ENCODE measurements around the gene C1RL.

Gene C1RL

GRCh38 chr12:7091660-7092228 lies 17.3 kb downstream of the C1RL start:
- no peak for DNase-seq (ENCODE audit: low spot score)

GRCh38 chr12:7091171-7091570 lies 17.8 kb downstream of the C1RL start:
- no peak for DNase-seq (ENCODE audit: low spot score)

GRCh38 chr12:7090222-7090998 lies 18.6 kb downstream of the C1RL start:
- no peak for DNase-seq (ENCODE audit: low spot score)

DNA sequence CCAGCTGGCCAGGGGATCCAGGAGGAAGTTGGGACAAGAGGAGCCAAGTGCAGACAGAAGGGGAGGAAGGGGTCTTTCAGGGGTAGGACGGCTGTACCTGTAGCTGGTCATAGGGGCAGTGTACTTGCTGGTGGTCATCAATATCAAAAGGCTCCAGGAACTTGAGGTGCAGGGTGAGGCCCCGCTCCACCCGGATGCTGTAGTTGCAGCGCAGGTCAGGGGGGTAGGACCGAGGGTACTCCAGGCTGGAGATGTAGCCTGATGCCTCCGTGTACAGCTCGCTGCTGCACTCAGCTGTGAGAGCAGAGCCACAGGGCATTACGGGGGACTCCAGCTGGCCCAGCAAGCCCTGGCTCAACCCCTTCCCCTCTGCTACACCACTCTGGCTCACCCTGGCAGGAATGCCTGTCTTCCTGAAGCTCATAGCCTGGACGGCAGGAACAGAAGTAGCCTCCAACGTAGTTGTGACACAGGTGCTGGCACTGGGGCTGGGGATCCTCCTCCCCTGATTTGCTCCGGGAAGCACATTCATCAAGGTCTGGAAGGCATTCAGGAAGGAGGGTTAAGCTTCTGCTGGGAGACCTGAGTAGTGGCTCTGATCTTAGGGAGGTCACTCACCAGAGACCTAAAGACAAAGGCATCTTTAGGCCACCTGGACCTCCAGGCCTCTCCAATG lies 19.7 kb downstream of the C1RL start:
- DNase-seq (ENCODE audit: low spot score): no peak

- no peak for DNase-seq (ENCODE audit: low spot score)
These were observed 25.9 kb downstream of the C1RL start for GRCh38 chr12:7083125-7083524.

DNA sequence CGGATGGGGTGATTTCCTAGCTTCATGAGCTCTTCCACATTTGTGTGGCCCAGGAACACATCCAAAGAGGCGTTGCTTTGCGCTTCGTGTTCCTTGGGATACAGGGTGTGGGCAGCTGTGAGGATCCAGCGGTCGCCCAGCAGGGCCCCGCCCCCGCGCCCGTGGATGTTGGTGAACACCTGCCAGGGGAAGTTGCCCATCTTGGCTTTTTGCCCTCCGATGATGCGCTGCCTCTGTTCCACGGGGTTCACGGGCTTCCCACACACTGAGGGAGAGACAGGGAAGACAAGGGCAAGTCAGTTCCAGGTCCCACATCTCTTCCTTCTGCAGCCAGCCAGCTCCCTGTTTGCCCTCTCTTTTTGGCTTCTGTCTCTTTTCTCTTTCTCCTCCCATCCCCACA lies 28.0 kb downstream of the C1RL start:
- no peak for DNase-seq (ENCODE audit: low spot score)

- DNase-seq (ENCODE audit: low spot score): no peak
These were observed 29.2 kb downstream of the C1RL start for GRCh38 chr12:7079826-7080125.

DNA sequence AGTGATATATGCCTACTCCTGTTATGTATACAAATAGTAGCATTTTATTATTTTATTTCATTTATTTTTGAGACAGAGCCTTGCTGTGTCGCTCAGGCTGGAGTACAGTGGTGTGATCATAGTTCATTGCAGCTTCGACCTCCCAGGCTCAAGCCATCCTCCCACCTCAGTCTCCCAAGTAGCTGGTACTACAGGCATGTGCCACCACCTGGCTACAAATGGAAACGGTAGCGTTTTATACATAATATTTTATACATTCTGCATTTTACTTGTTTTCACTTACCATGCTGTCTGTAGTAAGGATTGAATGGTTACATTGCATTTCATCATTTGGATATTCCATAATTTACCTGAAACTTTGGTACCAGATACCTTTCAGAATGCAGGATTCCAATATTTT lies 30.9 kb downstream of the C1RL start:
- no peak for DNase-seq (ENCODE audit: low spot score)

DNA sequence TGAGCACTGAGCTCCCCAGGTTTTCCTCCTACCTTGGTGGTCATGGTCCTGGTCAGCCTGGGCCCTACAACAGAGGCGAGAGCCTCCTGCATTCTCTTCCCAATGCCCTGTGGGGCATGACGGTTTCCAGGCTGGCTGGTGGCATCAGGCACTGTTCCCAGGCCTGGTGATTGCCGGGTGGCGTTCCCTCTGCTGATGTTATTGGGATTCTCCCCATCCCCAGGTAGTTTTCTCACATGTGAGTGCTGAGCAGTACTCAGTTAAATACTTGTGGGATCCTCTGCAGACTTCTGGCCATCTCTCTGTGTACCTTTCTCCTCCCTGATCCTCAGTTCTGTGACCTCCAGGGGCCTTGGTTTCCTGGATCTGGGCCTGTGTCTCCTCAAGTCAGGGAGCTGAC lies 32.5 kb downstream of the C1RL start:
- DNase-seq (ENCODE audit: low spot score): no peak

GRCh38 chr12:7075939-7076338 lies 33.1 kb downstream of the C1RL start:
- DNase-seq (ENCODE audit: low spot score): no peak

DNA sequence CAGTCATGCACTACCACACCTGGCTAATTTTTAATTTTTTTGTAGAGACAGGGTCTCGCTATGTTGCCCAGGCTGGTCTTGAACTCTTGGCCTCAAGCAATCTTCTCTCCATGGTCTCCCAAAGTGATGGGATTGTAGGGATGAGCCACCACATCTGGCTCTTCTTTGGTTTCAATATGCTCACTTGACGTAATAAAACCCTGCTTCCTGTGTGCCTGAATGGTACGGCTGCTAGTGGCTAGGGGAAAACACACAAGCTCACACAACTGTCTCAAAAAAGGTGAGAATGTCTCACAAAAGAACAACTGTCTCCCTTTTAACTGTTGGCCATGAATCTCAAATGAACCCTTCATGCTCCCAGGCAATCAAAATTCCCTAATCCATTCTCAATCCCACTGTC lies 33.5 kb downstream of the C1RL start:
- no peak for DNase-seq (ENCODE audit: low spot score)

- DNase-seq (ENCODE audit: low spot score): no peak
These were observed 35.1 kb downstream of the C1RL start for GRCh38 chr12:7073946-7074345.

- DNase-seq (ENCODE audit: low spot score): no peak
These were observed 36.5 kb downstream of the C1RL start for GRCh38 chr12:7072554-7072953.

GRCh38 chr12:7072035-7072434 lies 37.0 kb downstream of the C1RL start:
- no peak for DNase-seq (ENCODE audit: low spot score)

DNA sequence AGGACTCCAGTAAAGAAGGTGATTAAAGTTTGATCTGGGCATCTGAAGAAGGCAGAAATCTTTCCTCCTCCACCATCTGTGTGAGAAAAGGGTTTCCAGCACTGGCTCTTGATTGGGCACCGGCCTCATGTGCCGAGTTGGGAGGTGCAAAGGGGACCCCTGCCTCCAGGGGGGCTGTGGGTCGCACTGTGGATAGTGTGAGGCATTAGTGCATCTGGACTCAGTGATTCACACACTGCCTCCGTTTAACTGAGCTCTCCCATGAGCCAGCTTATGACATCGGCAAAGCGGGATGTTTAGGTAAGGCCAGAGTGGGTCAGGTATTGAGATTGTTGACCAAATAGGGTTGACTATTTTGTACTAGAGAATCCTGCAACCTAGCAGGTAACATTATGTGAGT lies 39.6 kb downstream of the C1RL start:
- no peak for DNase-seq (ENCODE audit: low spot score)

DNA sequence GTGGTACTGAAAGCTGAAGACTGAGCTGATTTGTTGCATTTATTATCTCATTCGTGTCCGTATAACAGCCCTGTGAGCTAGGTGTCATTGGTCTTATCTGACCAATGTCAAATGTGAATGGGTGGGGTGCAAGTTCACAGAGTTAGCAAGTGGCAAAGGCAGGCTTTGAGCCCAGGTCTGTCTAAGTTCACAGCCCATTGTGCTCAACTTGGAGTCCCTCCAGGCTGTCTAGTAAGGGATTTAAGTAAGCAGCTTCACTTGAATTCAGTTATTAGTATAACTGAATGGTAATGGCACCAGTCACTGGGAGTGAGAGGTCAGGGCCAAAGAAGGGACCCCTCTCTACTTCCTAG lies 40.0 kb downstream of the C1RL start:
- DNase-seq (ENCODE audit: low spot score): no peak

- DNase-seq (ENCODE audit: low spot score): no peak
These were observed 40.6 kb downstream of the C1RL start for GRCh38 chr12:7068240-7068993.

GRCh38 chr12:7067096-7067495 lies 41.9 kb downstream of the C1RL start:
- no peak for DNase-seq (ENCODE audit: low spot score)

- DNase-seq (ENCODE audit: low spot score): no peak
These were observed 42.4 kb downstream of the C1RL start for GRCh38 chr12:7066596-7066995.

- no peak for DNase-seq (ENCODE audit: low spot score)
These were observed 43.9 kb downstream of the C1RL start for GRCh38 chr12:7065073-7065623.

GRCh38 chr12:7064516-7064915 lies 44.5 kb downstream of the C1RL start:
- DNase-seq (ENCODE audit: low spot score): no peak

GRCh38 chr12:7061596-7061995 lies 47.4 kb downstream of the C1RL start:
- no peak for DNase-seq (ENCODE audit: low spot score)

GRCh38 chr12:7061138-7061537 lies 47.9 kb downstream of the C1RL start:
- no peak for DNase-seq (ENCODE audit: low spot score)

Data from CD4-positive, alpha-beta T cell treated with Interleukin-2 at 100 ng/mL for 4 hours (primary cell).